GM12878 (cell line): ENCODE data around the gene DCBLD1. TPM values are rescaled to one million over a fixed set of nuclear protein-coding genes. Genes with fewer than 3 reads are reported as not detected.

Experiments
- ATAC-seq: fragments of 200-7000 bp; cut with Tn5 transposase; 3 replicates; pipeline ENCODE4 v1.9.1; 2020; ENCODE audit warnings: mild to moderate bottlenecking, moderate library complexity
- BruUV-seq: library from RNA; stranded (reverse); fragments of 400-500 nt; replicated peaks from 2 replicates; lab custom pipeline; 2021; lab: Mats Ljungman, UMichigan
- CTCF ChIA-PET: fragments of 300-600 bp; sonication (Branson Sonifier 250); formaldehyde crosslinking; extraction: SDS; loops from one replicate; lab custom pipeline; 2021; ENCODE audit warnings: inconsistent platforms; lab: Yijun Ruan, JAX
- POLR2A ChIA-PET: fragments of 350-600 bp; formaldehyde crosslinking; extraction: SDS; loops from one replicate; lab custom pipeline; 2021; ENCODE audit warnings: inconsistent platforms; lab: Charles Lee
- RAD21 ChIA-PET: fragments of 300-600 bp; sonication (Branson Sonifier 250); formaldehyde crosslinking; loops from one replicate; lab custom pipeline; 2023; ENCODE audit warnings: antibody characterized with exemption; ENCODE audit not compliant: unreplicated experiment; lab: Charles Lee
- SMC1A ChIA-PET: fragments of 300-600 bp; sonication (Branson Sonifier 250); formaldehyde crosslinking; loops from one replicate; lab custom pipeline; 2023; ENCODE audit not compliant: unreplicated experiment, uncharacterized antibody; lab: Charles Lee
- DNase-seq: peaks from one replicate; pipeline ENCODE4 v3.0.0-alpha.2; 2011; ENCODE audit warnings: low read depth, low spot score
- FAIRE-seq: peaks from 3 replicates; lab custom pipeline; 2011; peaks lifted over from hg19 to GRCh38; lab: Jason Lieb, UNC
- H2AFZ ChIP-seq: 2 replicates; pipeline ENCODE4 v1.6.0; 2011; ENCODE audit warnings: low read depth, low read length, control low read depth; ENCODE audit not compliant: control insufficient read depth
- H3K27ac ChIP-seq: 2 replicates; pipeline ENCODE4 v1.5.1; 2011; ENCODE audit warnings: control low read depth; ENCODE audit not compliant: control insufficient read depth, insufficient read depth
- H3K27me3 ChIP-seq, 2 experiments: replicated peaks in 1 of 2; 2 replicates each; pipeline versions ENCODE4 v1.6.0 to v1.6.1; 2011; ENCODE audit warnings: low read length in 1 of 2; ENCODE audit not compliant: control insufficient read depth in 2 of 2, insufficient read depth in 2 of 2
- H3K36me3 ChIP-seq, 2 experiments: 2 replicates each; pipeline ENCODE4 v1.5.1; 2011; ENCODE audit warnings: low read length in 1 of 2; ENCODE audit not compliant: control insufficient read depth in 2 of 2, insufficient read depth in 2 of 2
- H3K4me1 ChIP-seq: 2 replicates; pipeline ENCODE4 v1.6.1; 2011; ENCODE audit warnings: mild to moderate bottlenecking, low read length, moderate library complexity, mixed read lengths; ENCODE audit not compliant: control insufficient read depth, insufficient read depth
- H3K4me2 ChIP-seq: 2 replicates; pipeline ENCODE4 v1.6.0; 2011; ENCODE audit warnings: control low read depth; ENCODE audit not compliant: control insufficient read depth, insufficient read depth
- H3K4me3 ChIP-seq: fragments of 200-600 bp; sonication (generic); 2 replicates; pipeline ENCODE4 v1.5.1; 2016
- H3K79me2 ChIP-seq: 2 replicates; pipeline ENCODE4 v1.6.0; 2011; ENCODE audit warnings: low read length; ENCODE audit not compliant: control insufficient read depth, insufficient read depth
- H3K9ac ChIP-seq: 2 replicates; pipeline ENCODE4 v1.8.0; 2011; ENCODE audit warnings: low read length, control low read depth, mixed read lengths; ENCODE audit not compliant: control insufficient read depth, insufficient read depth
- H3K9me3 ChIP-seq: replicated peaks from 3 replicates; pipeline ENCODE4 v1.5.1; 2011; ENCODE audit warnings: mild to moderate bottlenecking, low read length; ENCODE audit not compliant: control insufficient read depth, insufficient read depth
- H4K20me1 ChIP-seq: 2 replicates; pipeline ENCODE4 v1.6.0; 2011; ENCODE audit not compliant: control insufficient read depth, insufficient read depth
- DPF2 ChIP-seq: fragments of 450-650 bp; IDR thresholded peaks from 2 replicates; pipeline ENCODE4 v1.6.1; 2017; ENCODE audit warnings: mild to moderate bottlenecking
- EED ChIP-seq: sonication (generic); IDR thresholded peaks from 2 replicates; pipeline ENCODE4 v1.6.1; 2016; ENCODE audit warnings: antibody characterized with exemption, low read depth
- GATAD2B ChIP-seq: fragments of 450-650 bp; conservative IDR thresholded peaks from 2 replicates; pipeline ENCODE4 v1.6.1; 2017; ENCODE audit warnings: low read depth, mild to moderate bottlenecking, moderate library complexity
- HDGF ChIP-seq: fragments of 450-650 bp; IDR thresholded peaks from 2 replicates; pipeline ENCODE4 v1.6.1; 2016; ENCODE audit warnings: antibody characterized with exemption
- SPI1 ChIP-seq: IDR thresholded peaks from 2 replicates; pipeline ENCODE4 v1.6.1; 2011; ENCODE audit warnings: low read depth, mild to moderate bottlenecking, low read length, moderate library complexity, borderline replicate concordance; ENCODE audit not compliant: insufficient read depth
- ZSCAN29 ChIP-seq: fragments of 450-650 bp; IDR thresholded peaks from 2 replicates; pipeline ENCODE4 v1.6.1; 2017; ENCODE audit warnings: mild to moderate bottlenecking, moderate library complexity
- WGBS: methylation state at CpG from one replicate; pipeline ENCODE4 v1.1.6; 2016; ENCODE audit warnings: low lambda C conversion rate; ENCODE audit not compliant: insufficient replicate concordance, insufficient coverage; ENCODE audit errors: missing lambda C conversion rate; 5-methylcytosine and 5-hydroxymethylcytosine counted together
- in situ Hi-C: fragments of 300-500 bp; cut with MboI; formaldehyde crosslinking; loops from 9 replicates; pipeline ENCODE4 v1.14.3; 2018; ENCODE audit warnings: mixed read lengths
- intact Hi-C: fragments of 100-400 bp; cut with micrococcal nuclease; formaldehyde crosslinking; loops from one replicate; pipeline ENCODE4 v1.14.2; 2022; ENCODE audit not compliant: unreplicated experiment
- polyA plus RNA-seq, 11 experiments: library from polyadenylated mRNA; depleted of rRNA in 4 of 11; unstranded in 6 of 11; stranded (reverse) in 5 of 11; fragments of >200 nt; fragmentation: Nextera tagmentation in 4 of 11; fragmentation: Illumina TruSeq in 1 of 11; extraction: Ambion mirVana in 4 of 11; extraction: Trizol in 1 of 11; gene quantifications; 1 replicate in 1 of 11; 2 replicates in 10 of 11; pipeline versions ENCODE4 v1.2.1 to v1.2.3, GENCODE V29; 2011 to 2016; ENCODE audit warnings: inconsistent platforms in 2 of 11, missing spikeins in 2 of 11, low read depth in 1 of 11
- total RNA-seq, 4 experiments: library from RNA; depleted of rRNA in 3 of 4; stranded (reverse); fragments of >200 nt in 3 of 4; fragmentation: Illumina TruSeq in 1 of 4; extraction: Trizol in 1 of 4; gene quantifications; 2 replicates each; pipeline versions ENCODE4 v1.2.1 to v1.2.3, GENCODE V29; 2013 to 2021
- TF ChIP-seq, protein P1 (sequence below): fragments of 450-650 bp; IDR thresholded peaks from 2 replicates; pipeline ENCODE4 v1.6.1; 2018; ENCODE audit warnings: mild to moderate bottlenecking, low read depth, moderate library complexity; ENCODE audit not compliant: partially characterized antibody

DCBLD1 gene
- total and polyA plus RNA-seq, 10 of the 15 experiments (the other 5 are each of a cell fraction or from before 2014, with no cell fraction given) = 0.92 to 9.2 (median 8.3) TPM

GRCh38 chr6:117495869-117496268, 13.4 kb downstream of the DCBLD1 start:
- in situ Hi-C loops (no loop called here), intact Hi-C loops (no loop called here)
- POLR2A ChIA-PET = interaction anchor here (1.1 to 1.7 kb wide), 3 partner anchors 11 to 106 kb away, joined by 3 to 9 read pairs (median 7); partner anchors contain the start of gene GOPC
- H3K4me2 ChIP-seq = 0 out of 2 replicates have a peak overlapping the region, but pooled peaks have one; percentile 8
- TF ChIP-seq, protein P1, sequence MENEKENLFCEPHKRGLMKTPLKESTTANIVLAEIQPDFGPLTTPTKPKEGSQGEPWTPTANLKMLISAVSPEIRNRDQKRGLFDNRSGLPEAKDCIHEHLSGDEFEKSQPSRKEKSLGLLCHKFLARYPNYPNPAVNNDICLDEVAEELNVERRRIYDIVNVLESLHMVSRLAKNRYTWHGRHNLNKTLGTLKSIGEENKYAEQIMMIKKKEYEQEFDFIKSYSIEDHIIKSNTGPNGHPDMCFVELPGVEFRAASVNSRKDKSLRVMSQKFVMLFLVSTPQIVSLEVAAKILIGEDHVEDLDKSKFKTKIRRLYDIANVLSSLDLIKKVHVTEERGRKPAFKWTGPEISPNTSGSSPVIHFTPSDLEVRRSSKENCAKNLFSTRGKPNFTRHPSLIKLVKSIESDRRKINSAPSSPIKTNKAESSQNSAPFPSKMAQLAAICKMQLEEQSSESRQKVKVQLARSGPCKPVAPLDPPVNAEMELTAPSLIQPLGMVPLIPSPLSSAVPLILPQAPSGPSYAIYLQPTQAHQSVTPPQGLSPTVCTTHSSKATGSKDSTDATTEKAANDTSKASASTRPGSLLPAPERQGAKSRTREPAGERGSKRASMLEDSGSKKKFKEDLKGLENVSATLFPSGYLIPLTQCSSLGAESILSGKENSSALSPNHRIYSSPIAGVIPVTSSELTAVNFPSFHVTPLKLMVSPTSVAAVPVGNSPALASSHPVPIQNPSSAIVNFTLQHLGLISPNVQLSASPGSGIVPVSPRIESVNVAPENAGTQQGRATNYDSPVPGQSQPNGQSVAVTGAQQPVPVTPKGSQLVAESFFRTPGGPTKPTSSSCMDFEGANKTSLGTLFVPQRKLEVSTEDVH = no peak
- TF ChIP-seq ZSCAN29 (no peak), HDGF (no peak), DPF2 (no peak), EED (no peak), GATAD2B (no peak), SPI1 (no peak)
- no peak overlapping the region for H2AFZ ChIP-seq
- SMC1A ChIA-PET = interaction anchor here (0.8 to 6.9 kb wide), 9 partner anchors 9 to 55 kb away, joined by 3 to 76 read pairs (median 5); no protein-coding TSS in a partner anchor
- RAD21 ChIA-PET = interaction anchor here (0.8 to 2.8 kb wide), 3 partner anchors 11 to 106 kb away, joined by 4 to 23 read pairs (median 5); partner anchors contain the start of genes DCBLD1 and GOPC
- H3K79me2 ChIP-seq = no peaks in the 10 kb centered on the region; the same call in 1 of the 2 replicates
- 48% methylated on average over 2 of the region's 2 CpGs for WGBS
- no peaks in the 10 kb centered on the region for H3K36me3 ChIP-seq
- CTCF ChIA-PET = interaction anchor here (0.9 to 3.6 kb wide), 9 partner anchors 11 to 149 kb away, joined by 3 to 12 read pairs (median 4); partner anchors contain the start of gene DCBLD1
- H3K4me3 ChIP-seq = no peak overlapping the region
- H3K9ac ChIP-seq = no peak overlapping the region
- H3K27me3 ChIP-seq = no peaks in the 10 kb centered on the region
- FAIRE-seq (no peak), DNase-seq (no peak), ATAC-seq (no peak)
- H3K4me1 ChIP-seq = peaks cover 10% of the 10 kb centered on the region
- no TSS peak for BruUV-seq
- no peaks in the 10 kb centered on the region for H4K20me1 ChIP-seq
- no peak overlapping the region for H3K27ac ChIP-seq
- no peaks in the 10 kb centered on the region; the same call in 2 of the 3 replicates for H3K9me3 ChIP-seq
